GM18526 (cell line): Measurements from ENCODE around the gene LPAR4.

Source experiments
- POLR2A ChIP-seq: IDR thresholded peaks from 3 replicates; pipeline ENCODE4 v1.6.1; 2011; ENCODE audit not compliant: insufficient read length; ENCODE audit errors: extremely low read depth

The LPAR4 gene

GRCh38 chrX:78747489-78747888, at the start of gene LPAR4:
Gene LPAR4, plus strand, starts transcription at chrX:78747720. Its CDS starts 7,150 bp downstream, at chrX:78754870.
- TF ChIP-seq POLR2A = no peak

DNA sequence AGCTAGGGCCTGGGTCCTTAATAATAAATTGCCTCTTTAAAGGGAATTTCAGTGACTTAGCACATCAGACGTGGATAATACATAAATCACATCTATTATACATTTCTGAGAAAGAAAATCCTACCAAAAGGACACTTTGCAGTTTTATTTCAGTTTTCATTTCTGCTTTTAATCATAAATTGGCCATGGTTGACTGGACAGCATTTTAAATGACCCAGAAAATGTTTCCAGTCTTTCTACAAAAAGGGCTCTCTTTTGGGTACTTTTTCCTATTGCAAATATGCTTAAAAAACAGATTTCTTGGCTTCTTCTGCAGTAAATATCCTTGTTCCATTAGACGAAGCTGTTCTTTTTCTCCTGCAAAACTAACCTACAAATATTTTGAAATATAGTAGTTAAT, 41.4 kb upstream of the LPAR4 start:
- TF ChIP-seq POLR2A = no peak

GRCh38 chrX:78708262-78708661, 39.3 kb upstream of the LPAR4 start:
- TF ChIP-seq POLR2A = no peak

DNA sequence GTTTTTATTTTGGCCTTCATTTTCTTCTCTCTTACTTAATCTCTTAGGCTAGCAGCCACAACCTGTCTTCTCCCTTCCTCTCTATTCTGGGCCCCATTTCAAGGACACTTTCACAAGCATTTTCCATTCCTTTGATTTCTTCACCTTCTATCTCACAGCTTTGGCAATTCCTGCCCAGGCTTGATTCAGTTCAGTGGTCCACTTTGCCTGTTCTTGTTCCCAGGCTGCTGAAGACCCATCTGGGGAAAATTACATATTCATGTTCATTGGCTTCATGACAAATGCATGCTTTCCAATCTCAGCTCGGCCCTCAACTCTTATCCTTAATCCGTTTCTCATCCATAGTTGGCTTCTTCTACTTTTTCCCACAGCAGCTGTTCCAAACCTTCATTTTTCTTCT, 38.7 kb upstream of the LPAR4 start:
- TF ChIP-seq POLR2A = no peak

GRCh38 chrX:78710171-78710570, 37.3 kb upstream of the LPAR4 start:
- TF ChIP-seq POLR2A = no peak

GRCh38 chrX:78712336-78712735, 35.2 kb upstream of the LPAR4 start:
- TF ChIP-seq POLR2A = no peak

GRCh38 chrX:78725287-78725686, 22.2 kb upstream of the LPAR4 start:
- no peak for TF ChIP-seq POLR2A

DNA sequence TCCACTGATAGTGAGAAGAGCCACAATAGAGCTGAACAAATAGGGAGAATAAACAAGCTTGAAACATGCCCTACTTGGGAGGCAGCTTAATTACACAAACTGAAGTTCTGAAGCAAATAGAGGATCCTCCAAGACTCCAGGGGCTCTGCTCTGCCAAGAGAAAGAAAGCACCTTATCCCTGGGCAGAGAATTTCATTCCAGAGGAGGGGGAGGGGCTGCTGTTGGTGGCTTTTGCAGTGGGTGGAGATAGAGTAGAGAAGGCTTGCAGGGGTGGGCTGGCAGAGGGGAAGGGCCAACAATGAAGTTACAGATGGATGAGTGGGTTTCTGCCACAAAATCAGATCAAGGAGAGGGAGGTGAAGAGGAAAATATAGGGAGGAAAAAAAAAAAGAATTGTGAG, 1.0 kb upstream of the LPAR4 start:
- TF ChIP-seq POLR2A = no peak

DNA sequence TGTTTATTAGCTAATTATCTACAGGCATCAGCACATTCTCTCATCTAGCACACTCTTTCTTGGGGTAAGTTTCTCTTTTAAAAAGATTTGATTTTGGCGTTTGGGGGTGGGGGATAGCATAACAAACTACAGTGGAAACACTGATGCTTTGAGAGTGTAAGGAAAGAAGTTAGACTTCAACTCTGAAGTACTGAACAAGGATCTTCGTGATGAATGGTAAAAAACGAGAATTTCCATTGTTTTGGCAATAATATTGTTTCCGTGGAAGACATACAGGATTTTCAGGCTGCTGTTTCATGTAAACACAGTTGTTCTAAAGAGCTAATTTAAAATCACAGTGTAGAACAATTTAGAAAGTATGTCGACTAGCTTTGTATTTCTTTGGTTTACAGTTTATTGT, 451 bp downstream of the LPAR4 start:
- TF ChIP-seq POLR2A = no peak

DNA sequence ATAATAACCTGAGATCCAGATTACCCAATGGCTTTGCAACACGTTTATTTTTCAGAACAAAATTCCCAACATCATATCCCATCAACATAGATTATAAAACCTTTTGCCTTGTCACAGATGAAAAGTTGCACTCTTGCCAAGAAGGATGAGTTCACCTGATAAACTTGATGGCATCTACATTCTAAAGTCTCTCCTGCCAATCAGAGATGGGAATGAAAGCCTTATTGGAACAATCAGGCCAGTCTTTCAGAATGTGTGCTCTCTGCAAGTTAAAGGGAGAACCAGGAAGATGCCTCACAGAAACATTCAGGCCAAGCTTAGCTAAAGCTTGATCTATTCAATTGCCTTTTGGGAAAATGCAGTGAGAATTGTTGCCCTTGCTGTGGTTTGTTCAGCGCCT, 1.3 kb downstream of the LPAR4 start:
- no peak for TF ChIP-seq POLR2A

DNA sequence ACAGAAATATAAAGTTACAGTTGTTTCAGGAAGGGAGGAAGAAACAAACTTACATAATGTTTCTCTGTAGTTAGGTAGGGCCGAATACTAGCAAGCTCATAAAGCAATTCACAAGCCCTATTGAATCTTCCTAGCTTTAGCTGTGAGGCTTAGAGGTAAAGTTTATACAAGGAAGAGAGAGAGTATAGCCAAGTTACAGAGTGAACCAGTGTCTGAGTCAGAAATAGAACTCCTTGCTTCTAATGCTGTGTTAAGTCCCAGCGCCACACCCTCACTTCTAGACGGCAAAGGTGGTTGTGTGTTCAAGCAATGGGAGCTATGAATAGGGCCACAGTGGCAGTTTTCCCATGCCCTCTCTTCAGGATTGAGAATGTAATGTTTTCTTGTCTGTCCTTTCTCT, 6.1 kb downstream of the LPAR4 start:
- no peak for TF ChIP-seq POLR2A

DNA sequence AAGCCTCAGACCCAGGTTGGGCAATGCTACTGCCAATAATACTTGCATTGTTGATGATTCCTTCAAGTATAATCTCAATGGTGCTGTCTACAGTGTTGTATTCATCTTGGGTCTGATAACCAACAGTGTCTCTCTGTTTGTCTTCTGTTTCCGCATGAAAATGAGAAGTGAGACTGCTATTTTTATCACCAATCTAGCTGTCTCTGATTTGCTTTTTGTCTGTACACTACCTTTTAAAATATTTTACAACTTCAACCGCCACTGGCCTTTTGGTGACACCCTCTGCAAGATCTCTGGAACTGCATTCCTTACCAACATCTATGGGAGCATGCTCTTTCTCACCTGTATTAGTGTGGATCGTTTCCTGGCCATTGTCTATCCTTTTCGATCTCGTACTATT, 7.4 kb downstream of the LPAR4 start:
- no peak for TF ChIP-seq POLR2A

DNA sequence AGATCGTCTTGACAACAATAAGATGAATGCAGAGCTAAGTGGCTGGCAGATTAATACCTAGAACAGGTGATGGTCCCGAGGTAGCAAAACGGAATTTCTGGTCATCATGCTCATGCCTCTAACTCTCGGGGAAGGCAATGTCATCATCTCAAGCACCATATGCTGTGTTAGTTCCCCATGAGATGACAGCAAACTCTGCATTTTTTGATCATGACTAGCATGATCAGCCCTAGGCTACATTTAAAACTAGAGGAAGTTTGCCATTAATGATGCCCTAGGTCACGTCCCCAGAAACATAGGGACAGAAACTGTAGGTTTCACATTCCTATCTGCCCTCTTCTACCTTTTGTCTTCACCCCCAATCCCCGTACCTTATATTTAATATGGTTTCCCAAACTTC, 11.6 kb downstream of the LPAR4 start:
- TF ChIP-seq POLR2A = no peak

GRCh38 chrX:78769101-78769755, 21.7 kb downstream of the LPAR4 start:
- no peak for TF ChIP-seq POLR2A

DNA sequence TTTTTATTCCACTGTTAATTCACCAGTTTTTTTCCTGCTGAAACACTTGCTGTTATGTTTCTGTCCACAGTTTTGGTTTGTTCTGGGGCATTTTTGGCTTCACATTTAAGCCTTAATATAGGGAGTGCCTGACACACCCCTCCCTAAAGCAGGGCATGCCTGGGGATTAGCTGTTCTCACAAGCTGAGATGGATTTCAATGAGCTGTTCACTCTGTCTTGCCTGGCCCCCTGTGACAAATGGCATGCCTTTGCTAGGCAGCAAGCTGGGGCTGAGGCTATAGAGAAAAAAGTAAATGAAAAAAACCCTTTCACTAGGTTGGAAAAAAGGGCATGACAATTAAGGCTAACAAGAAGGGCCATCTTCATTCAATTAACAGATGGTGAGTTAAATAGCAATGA, 22.4 kb downstream of the LPAR4 start:
- TF ChIP-seq POLR2A = no peak

- TF ChIP-seq POLR2A = no peak
These were observed 49.4 kb downstream of the LPAR4 start for GRCh38 chrX:78796916-78797315.

DNA sequence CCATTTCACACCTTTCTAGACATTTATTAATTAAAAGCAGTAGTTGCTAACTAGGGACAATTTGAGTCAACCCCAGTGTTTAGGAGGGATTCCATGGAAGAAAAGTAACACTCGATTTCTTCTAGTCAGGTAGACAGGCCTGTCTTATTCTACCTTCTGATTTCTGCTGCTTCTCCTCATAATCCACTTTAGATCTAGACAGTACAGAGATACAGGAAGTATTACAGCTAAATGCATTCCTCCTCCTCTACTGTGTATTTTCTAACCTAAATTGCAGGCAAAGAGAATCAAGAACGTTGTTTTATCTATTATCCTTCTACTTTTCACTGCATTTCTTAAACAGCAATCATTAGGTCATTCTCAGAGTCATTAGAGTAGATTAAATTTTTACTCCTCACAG, 52.6 kb downstream of the LPAR4 start:
- TF ChIP-seq POLR2A = no peak
